DMS153 treated with DMSO at 0.1 percent for 48 hours (cell line): ENCODE data around the gene RNASET2.
"Not testable (repeated sequence)": the region's sequence is repeated elsewhere in the genome, so short reads cannot be mapped to it uniquely, and the experiment has no call there.

Source experiments
- DNase-seq: peaks from one replicate; lab custom pipeline; 2025; ENCODE audit not compliant: unreplicated experiment; lab: John Stamatoyannopoulos, UW

Gene RNASET2

GRCh38 chr6:166928644-166929541, 27.5 kb downstream of the RNASET2 start:
- DNase-seq: no peak

DNA sequence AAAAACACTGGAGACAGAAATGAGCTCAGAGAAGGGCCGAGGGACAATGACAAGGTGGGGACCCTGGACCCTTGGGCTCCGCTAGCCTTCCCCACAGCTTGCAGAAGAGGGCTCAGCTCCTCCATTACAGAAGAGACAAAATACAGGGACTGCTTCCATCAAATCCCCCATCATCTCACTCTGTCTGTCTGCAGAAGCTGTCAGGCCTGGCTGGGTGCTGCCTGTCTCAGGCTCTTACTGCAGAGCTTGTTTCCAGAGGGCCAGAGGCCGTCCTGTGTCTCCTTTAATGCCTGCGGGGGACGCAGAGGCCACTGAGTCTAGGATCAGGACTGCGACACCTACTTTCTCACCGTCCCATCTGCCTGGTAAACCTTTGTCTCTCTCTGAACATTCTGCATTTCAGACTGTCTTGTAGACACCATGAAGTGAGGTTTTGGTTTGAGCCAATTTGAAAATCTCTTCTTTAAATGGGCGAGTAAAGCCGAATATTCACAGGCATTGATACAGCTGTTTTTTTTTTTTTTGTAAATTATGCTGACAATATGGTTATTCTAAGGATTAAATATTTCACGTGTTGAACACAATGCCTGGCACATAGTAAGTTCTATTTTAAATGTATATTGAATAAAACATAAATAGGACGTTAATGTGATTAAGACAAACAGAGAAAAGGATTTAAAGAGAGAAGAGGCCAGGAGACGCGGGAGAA, 28.3 kb downstream of the RNASET2 start:
- no peak for DNase-seq

DNA sequence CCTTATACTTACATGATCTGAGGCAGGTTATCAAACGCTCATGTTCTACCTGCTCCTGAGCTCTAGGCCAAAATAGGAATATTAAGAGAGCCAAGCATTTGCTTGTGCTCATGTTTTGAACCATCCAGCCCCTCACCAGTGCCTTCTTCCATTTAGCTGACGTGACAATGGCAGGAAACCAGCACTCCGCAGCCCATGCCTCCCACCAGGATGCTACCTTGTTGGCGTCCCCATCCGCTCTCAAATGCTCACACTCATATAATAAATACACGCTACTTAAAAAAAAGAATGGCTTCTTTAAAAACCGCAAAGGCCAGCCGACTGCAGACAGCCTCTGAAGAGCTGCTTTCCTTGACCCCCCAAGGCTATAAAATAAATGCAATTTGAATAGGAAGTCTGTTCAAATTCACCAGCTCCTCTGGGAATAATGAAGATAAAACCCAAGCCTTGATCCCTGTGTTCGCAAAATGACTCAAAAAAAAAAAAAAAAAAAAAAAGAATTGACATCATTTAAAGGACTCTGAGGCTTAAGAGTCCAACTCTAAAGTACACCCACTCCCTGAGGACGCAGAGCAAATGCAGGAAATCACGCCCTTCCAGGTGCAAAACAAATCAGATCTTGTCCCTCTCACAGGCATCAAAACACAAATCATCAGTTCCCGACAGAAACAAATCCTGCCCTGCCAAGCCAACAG, 29.0 kb downstream of the RNASET2 start:
- DNase-seq: no peak

- DNase-seq: no peak
These were observed 29.6 kb downstream of the RNASET2 start for GRCh38 chr6:166926748-166927147.

DNA sequence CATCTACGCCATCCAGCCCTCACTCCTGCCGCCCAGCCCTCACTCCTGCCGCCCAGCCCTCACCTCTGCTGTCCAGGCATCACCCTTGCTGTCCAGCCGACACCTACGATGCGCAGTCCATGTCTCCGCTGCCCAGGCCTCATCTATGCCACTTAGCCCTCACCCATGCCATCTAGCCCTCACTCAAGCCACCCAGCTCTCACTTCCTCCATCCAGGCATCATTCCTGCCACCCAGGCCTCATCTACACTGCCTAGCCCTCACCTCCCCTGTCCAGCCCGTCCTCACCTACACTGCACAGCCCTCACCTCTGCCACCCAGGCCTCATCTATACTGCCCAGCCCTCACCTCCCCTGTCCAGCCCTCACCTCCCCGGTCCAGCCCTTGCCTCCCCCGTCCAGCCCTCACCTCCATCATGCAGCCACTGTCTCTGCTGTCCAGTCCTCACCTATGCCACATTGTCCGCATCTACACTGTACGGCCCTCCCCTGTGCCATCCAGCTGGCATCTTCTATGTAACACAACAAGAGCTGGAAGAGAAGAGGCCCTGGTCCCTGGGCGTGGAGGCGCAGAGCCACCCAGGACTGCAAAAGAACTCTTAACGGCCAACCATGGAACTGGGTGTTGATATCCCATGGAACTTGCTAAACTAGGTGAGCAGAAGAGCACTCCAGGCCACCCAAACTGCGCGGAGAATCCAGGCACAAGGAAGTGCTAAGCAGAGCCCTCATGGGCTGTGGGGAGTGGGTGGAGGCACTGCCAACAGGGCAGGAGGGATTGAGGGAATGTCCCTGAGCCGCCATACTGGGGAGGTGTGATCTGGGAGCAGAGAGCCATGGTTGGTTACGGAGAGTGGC, 31.0 kb downstream of the RNASET2 start:
- no peak for DNase-seq

GRCh38 chr6:166924531-166924930, 31.8 kb downstream of the RNASET2 start:
- no peak for DNase-seq

DNA sequence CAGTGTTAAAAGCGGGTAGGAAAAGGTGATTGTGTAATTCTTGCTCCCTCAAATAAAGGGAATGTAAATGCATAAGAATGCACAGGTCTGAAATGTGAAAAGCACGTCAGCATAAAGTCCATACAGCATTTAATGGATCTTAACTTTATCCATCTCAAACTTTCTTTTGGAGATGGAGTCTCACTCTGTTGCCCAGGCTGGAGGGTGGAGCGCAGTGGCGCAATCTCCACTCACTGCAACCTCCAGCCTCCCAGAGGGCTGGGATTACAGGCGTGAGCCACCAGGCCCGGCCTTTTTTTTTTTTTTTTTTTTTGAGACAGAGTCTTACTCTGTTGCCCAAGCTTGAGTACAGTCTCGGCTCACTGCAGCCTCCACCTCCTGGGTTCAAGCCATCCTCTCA, 33.4 kb downstream of the RNASET2 start:
- DNase-seq: no peak

- DNase-seq: no peak
These were observed 34.8 kb downstream of the RNASET2 start for GRCh38 chr6:166921570-166921969.

GRCh38 chr6:166916824-166917223, 39.5 kb downstream of the RNASET2 start:
- no peak for DNase-seq

DNA sequence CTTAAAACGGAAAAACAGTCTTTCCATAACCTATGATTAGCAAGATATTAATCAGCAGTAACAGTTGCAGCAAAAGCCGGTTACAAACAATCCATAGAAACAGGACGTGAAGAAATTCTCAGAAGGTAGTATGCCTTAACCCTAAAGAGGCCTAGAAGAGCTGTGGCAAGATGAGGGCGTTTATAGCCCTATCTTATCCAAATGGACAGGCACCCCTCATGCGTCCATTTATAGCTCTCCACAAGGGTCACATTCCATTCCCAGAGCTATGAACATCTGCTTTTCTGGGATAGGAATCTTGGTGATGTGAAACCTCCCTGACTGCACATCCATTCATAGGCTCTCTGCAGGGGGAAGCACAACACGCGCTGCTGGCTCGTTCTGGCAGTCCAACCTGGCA, 40.9 kb downstream of the RNASET2 start:
- DNase-seq: not testable (repeated sequence)

DNA sequence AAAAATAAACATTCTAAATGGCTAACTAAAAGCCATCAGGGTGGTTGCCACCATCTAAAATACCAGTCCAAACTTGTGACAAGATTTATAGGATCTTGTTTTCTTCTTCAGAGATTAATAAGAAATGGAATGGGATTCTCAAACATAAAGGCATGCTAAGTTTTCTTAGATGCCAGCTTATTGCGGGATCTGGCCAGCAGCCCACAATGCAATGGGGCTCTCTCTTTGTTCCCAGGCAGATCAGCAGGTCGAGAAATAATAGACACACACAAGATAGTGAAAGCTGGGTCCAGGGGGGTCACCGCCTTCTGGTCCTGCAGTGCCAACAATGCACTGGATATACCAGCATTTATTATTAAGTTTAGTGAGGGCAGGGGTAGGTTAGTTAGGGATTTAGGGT, 41.4 kb downstream of the RNASET2 start:
- DNase-seq: not testable (repeated sequence)

GRCh38 chr6:166911248-166911677, 45.1 kb downstream of the RNASET2 start:
- DNase-seq: no peak

- no peak for DNase-seq
These were observed 45.7 kb downstream of the RNASET2 start for GRCh38 chr6:166910601-166911000.

- no peak for DNase-seq
These were observed 47.5 kb downstream of the RNASET2 start for GRCh38 chr6:166908811-166909210.

- DNase-seq: no peak
These were observed 48.2 kb downstream of the RNASET2 start for GRCh38 chr6:166907871-166908806.

DNA sequence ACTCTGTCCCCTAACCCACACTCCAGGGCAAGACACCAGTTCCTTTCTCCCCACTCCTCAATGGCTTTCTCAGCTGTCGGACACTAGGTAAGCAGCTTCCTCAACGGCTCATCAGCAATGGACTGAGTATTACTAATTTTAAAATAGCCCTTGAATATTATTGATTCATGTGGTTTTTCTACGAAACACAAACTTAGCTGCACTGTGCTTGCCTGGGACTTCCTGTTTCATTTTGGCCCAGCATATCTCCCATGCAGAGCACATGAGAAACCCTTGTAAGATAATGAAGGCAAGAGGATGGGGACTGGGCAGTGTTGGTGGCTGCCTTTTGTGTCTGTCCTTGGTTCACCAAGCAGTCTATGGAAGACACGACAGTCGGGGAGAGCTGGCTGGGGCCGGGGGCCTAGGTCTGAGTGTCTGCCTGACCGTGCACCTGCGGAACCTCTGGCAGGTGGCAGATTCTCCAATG, 48.9 kb downstream of the RNASET2 start:
- DNase-seq: no peak

DNA sequence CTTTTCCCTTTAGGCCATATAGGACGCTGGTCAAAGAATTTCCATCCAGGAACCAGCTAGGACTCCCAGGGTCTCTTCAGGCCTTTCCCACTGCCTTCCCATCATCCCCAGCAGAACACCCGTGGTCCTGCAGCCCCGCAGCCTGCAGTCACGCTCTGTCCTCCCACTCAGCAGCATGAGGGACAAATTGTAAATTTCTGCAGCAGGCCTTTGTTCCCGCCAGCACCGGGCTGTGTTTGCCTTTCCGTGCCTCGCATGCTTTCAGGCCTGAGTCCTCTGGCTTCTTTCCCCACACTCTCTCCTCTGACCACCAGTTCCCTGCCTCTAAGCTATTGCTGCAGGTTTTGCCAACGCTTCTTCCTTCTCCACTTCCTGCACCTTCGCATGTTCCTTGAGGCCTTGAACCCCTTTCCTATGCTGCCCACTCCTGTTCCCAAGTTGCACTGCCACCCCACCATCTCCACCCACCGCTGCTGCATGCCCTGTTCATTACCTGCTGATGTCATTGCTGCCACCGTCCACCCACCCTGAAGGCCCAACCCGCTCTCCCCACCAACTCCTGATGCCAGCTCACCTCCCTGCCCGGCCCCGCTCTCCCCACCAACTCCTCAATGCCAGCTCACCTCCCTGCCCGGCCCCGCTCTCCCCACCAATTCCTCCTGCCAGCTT, 49.8 kb downstream of the RNASET2 start:
- DNase-seq: no peak

DNA sequence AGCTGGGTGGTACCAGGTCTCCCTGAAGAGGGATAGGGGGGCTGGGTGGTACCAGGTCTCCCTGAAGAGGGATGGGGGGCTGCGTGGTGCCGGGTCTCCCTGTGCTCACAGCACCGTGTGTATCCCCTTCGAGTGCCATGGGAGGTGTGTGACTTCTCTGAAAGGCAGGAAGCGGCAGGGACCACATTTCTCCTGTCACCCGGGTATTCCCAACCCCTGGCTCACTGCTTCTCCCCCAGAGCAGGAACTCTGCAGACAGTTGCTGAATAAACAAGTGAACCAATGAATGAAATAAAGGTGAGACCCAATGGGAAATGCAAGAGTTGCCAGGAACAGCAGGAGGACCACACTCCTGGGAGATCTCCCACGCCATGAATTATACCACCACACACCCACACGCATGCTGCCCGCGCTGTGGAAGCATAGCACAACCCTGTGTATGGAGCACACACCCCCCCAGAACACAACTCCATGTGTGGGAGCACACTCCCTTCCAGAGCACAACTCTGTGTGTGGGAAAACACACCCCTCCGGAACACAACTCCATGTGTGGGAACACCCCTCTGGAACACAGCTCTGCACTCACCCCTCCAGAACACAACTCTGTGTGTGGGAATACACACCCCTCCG, 50.7 kb downstream of the RNASET2 start:
- DNase-seq: no peak
